ENCODE results near the gene CCDC102B. TPM values are rescaled to one million over a fixed set of nuclear protein-coding genes. Genes with fewer than 3 reads are reported as not detected.

The CCDC102B gene
- total and polyA plus RNA-seq, 2 experiments from 2014 or later, result 1.3 to 2.1 TPM

GRCh38 chr18:69097349-69097748, 299.5 kb downstream of the CCDC102B start:
- no peaks in the 10 kb centered on the region for H3F3A ChIP-seq (replicated peaks; ENCODE audit: low read depth)
- H3K27me3 ChIP-seq (ENCODE audit: insufficient read depth), result no peaks in the 10 kb centered on the region
- H3K4me3 ChIP-seq, result no peak overlapping the region
- TF ChIP-seq, protein P1, sequence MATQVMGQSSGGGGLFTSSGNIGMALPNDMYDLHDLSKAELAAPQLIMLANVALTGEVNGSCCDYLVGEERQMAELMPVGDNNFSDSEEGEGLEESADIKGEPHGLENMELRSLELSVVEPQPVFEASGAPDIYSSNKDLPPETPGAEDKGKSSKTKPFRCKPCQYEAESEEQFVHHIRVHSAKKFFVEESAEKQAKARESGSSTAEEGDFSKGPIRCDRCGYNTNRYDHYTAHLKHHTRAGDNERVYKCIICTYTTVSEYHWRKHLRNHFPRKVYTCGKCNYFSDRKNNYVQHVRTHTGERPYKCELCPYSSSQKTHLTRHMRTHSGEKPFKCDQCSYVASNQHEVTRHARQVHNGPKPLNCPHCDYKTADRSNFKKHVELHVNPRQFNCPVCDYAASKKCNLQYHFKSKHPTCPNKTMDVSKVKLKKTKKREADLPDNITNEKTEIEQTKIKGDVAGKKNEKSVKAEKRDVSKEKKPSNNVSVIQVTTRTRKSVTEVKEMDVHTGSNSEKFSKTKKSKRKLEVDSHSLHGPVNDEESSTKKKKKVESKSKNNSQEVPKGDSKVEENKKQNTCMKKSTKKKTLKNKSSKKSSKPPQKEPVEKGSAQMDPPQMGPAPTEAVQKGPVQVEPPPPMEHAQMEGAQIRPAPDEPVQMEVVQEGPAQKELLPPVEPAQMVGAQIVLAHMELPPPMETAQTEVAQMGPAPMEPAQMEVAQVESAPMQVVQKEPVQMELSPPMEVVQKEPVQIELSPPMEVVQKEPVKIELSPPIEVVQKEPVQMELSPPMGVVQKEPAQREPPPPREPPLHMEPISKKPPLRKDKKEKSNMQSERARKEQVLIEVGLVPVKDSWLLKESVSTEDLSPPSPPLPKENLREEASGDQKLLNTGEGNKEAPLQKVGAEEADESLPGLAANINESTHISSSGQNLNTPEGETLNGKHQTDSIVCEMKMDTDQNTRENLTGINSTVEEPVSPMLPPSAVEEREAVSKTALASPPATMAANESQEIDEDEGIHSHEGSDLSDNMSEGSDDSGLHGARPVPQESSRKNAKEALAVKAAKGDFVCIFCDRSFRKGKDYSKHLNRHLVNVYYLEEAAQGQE (IDR thresholded peaks at IDR 0.05; ENCODE audit: unreplicated experiment), result no peak
- no peak for TF ChIP-seq POLR2AphosphoS5 (IDR thresholded peaks at IDR 0.05; ENCODE audit: low read depth)
- no peak for TF ChIP-seq ZNF462 (CRISPR knock-in tag; IDR thresholded peaks at IDR 0.05)
- no peak for TF ChIP-seq ETS1 (IDR thresholded peaks at IDR 0.05)
- no peak for TF ChIP-seq JUNB (IDR thresholded peaks at IDR 0.05; ENCODE audit: unreplicated experiment)
- no peak for TF ChIP-seq CREB1 (CRISPR knock-in tag; IDR thresholded peaks at IDR 0.05; ENCODE audit: low read depth)
- TF ChIP-seq ZNF114 (CRISPR knock-in tag; IDR thresholded peaks at IDR 0.05), result no peak
- no peak for TF ChIP-seq STAT1 (IDR thresholded peaks at IDR 0.05; ENCODE audit: unreplicated experiment)
- TF ChIP-seq ZNF331 (CRISPR knock-in tag; IDR thresholded peaks at IDR 0.05; ENCODE audit: low read depth), result no peak
- TF ChIP-seq NANOG (IDR thresholded peaks at IDR 0.05; ENCODE audit: borderline replicate concordance), result no peak
- TF ChIP-seq EZH2 (IDR thresholded peaks at IDR 0.05; ENCODE audit: low read depth, unreplicated experiment), result no peak
- no peak for TF ChIP-seq CTCF (conservative IDR thresholded peaks at IDR 0.05; ENCODE audit: low read depth in 2 of 2)
- TF ChIP-seq EZH2phosphoT487 (IDR thresholded peaks at IDR 0.05; ENCODE audit: unreplicated experiment), result no peak
- H3K27ac Mint-ChIP-seq, result no peak overlapping the region
- no peaks in the 10 kb centered on the region for H3K27me3 Mint-ChIP-seq (ENCODE audit: insufficient read depth, low read depth, poor library complexity)
- H3K4me1 ChIP-seq (ENCODE audit: insufficient read depth), result no peaks in the 10 kb centered on the region
- no peaks in the 10 kb centered on the region; the same call in 1 of the 2 replicates for H3K9me2 ChIP-seq (ENCODE audit: insufficient read depth)
- H3K4me1 Mint-ChIP-seq, result no peaks in the 10 kb centered on the region
- H4K20me1 ChIP-seq (replicated peaks; ENCODE audit: insufficient read depth), result no peaks in the 10 kb centered on the region
- H3K36me3 ChIP-seq (ENCODE audit: insufficient read depth), result no peaks in the 10 kb centered on the region
- no peaks in the 10 kb centered on the region for H3K36me3 Mint-ChIP-seq (ENCODE audit: low read depth)
- no peak for ATAC-seq
- H2AFZ ChIP-seq, result peak overlapping the region; percentile 56
- no peak for DNase-seq (ENCODE audit: low spot score)
- no peak overlapping the region for H3K27ac ChIP-seq (ENCODE audit: low read depth)
- H3K4me3 Mint-ChIP-seq, result no peak overlapping the region
- H3K9me3 Mint-ChIP-seq, result no peaks in the 10 kb centered on the region
- no peaks in the 10 kb centered on the region for H3K79me2 ChIP-seq (replicated peaks; ENCODE audit: insufficient read depth)
- no peak overlapping the region for H3K4me2 ChIP-seq
